SK-N-SH (cell line): ENCODE measurements around the gene KCNJ3.

Experiments used
- JUND ChIP-seq: IDR thresholded peaks from 2 replicates; pipeline ENCODE4 v1.4.0; 2012
- NRF1 ChIP-seq: IDR thresholded peaks from 2 replicates; pipeline ENCODE4 v1.6.1; 2012; ENCODE audit warnings: low read depth, mild to moderate bottlenecking, low read length
- POLR2AphosphoS5 ChIP-seq: IDR thresholded peaks from 2 replicates; pipeline ENCODE4 v1.6.1; 2012; ENCODE audit warnings: low read depth, low read length
- RAD21 ChIP-seq: IDR thresholded peaks from 2 replicates; pipeline ENCODE4 v1.6.1; 2012; ENCODE audit warnings: mild to moderate bottlenecking, low read length
- TAF1 ChIP-seq: IDR thresholded peaks from 2 replicates; pipeline ENCODE4 v1.6.1; 2012; ENCODE audit warnings: low read depth, mild to moderate bottlenecking, low read length, moderate library complexity, borderline replicate concordance
- TCF12 ChIP-seq: IDR thresholded peaks from 2 replicates; pipeline ENCODE4 v1.4.0; 2012
- YY1 ChIP-seq: IDR thresholded peaks from 2 replicates; pipeline ENCODE4 v1.4.0; 2012; ENCODE audit warnings: low read depth, mild to moderate bottlenecking
- TF ChIP-seq, protein P1 (sequence below): fragments of 200-600 bp; sonication (generic); IDR thresholded peaks from 2 replicates; pipeline ENCODE4 v1.6.1; 2017; ENCODE audit warnings: antibody characterized with exemption, mild to moderate bottlenecking, moderate library complexity
- TF ChIP-seq, protein P2 (sequence below): fragments of 150-350 bp; IDR thresholded peaks from 2 replicates; pipeline ENCODE4 v1.6.1; 2017; ENCODE audit warnings: antibody characterized with exemption, low read length, low read depth, borderline replicate concordance

DNA sequence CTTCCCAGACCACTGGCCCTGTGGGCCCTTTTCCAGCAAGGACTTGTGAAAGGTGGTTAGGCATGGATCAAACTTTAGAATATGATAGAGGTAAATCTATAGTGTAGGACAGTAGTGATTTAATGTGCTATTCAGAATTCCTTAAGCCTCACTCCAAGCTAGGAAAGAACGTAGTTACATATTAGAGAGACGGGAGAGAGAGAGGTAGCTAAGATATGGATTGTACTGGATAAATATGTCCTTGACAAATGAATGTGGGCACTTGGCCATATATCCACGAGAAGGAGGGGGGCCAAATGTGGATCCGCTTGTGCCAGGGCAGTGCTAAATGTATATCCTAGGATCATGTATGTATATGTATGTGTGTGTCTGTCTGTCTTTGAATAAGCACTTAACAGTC is 6.5 kb downstream of the KCNJ3 start:
- TF ChIP-seq, protein P1, sequence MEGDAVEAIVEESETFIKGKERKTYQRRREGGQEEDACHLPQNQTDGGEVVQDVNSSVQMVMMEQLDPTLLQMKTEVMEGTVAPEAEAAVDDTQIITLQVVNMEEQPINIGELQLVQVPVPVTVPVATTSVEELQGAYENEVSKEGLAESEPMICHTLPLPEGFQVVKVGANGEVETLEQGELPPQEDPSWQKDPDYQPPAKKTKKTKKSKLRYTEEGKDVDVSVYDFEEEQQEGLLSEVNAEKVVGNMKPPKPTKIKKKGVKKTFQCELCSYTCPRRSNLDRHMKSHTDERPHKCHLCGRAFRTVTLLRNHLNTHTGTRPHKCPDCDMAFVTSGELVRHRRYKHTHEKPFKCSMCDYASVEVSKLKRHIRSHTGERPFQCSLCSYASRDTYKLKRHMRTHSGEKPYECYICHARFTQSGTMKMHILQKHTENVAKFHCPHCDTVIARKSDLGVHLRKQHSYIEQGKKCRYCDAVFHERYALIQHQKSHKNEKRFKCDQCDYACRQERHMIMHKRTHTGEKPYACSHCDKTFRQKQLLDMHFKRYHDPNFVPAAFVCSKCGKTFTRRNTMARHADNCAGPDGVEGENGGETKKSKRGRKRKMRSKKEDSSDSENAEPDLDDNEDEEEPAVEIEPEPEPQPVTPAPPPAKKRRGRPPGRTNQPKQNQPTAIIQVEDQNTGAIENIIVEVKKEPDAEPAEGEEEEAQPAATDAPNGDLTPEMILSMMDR = no peak
- TF ChIP-seq, protein P2, sequence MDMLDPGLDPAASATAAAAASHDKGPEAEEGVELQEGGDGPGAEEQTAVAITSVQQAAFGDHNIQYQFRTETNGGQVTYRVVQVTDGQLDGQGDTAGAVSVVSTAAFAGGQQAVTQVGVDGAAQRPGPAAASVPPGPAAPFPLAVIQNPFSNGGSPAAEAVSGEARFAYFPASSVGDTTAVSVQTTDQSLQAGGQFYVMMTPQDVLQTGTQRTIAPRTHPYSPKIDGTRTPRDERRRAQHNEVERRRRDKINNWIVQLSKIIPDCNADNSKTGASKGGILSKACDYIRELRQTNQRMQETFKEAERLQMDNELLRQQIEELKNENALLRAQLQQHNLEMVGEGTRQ = no peak
- TF ChIP-seq RAD21 (no peak), TAF1 (no peak), JUND (no peak), POLR2AphosphoS5 (no peak), YY1 (no peak), NRF1 (no peak), TCF12 (no peak)
